ENCODE results near the gene ANTXRL.
"Not testable (repeated sequence)": the region's sequence is repeated elsewhere in the genome, so short reads cannot be mapped to it uniquely, and the experiment has no call there.

ANTXRL gene

GRCh38 chr10:46308666-46309450 lies 22.1 kb downstream of the ANTXRL start:
- no peak for DNase-seq (ENCODE audit: low spot score)

DNA sequence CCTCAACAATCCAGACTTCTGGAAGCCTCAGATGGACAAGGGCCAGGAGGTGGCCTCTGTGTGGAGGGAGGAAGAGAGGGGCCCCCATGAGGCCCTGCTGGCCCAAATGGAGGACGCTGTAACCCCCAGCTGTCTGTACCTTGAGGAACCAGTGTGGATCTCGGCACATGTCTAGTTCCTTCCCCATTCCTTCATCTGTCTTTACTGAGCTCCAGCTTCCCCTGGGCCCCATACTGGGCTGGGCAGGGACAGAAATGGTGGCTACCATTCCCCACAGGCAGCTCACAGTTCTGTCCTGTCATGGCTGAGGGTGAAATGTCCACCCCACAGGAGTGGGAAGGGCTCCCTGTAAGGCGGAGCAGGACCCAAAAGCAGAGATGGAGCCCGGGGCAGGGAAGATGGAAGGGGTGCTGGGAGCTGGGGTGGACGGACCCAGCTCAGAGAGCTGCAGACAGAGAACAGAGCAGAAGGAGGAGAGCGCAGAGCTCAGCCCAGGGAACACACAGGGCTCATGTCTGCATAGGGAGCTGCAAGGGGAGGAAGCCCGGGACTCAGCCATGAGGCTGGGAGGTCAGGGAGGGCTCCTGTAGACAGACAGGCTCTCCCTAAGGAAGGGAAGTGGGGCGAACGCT lies 22.8 kb downstream of the ANTXRL start:
- DNase-seq (ENCODE audit: low spot score), result no peak

DNA sequence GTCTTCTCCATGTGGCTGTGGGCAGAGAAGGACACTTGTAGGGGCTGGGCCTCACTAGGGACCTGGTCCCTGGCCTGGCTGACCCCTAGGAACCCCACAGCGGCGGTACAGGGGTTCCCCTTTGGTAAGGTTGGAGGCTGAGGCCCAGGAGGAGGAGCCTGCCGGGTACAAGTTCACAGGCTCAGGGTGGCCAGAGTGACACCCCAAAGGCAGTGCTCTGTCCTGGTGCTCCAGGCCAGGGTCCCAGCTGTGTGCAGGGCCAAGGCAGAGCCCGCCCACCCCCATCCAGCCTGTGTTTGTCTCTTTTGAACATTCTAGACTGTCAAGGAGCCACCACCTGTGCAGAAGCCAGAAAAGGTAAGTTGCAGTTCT lies 23.3 kb downstream of the ANTXRL start:
- DNase-seq (ENCODE audit: low spot score), result no peak

DNA sequence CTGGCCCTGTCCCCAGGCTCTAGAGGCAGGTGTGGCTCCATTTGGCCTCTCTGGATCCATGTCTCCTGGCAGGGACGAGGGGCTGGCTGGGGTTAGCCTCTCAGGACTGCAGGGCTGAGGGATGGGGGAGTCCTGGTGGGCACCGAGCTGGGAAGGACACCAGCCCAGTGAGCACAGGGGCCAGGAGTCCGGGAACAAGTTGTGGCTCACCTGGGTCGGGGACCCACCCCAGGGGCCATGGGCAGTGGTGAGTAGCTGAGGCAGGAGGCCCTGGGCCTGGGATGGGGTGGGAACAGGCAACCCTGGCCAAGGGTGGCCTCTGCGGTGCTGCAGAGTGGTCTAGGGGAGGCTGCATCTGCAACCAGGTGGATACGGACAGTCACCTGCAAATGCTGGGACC lies 24.1 kb downstream of the ANTXRL start:
- no peak for DNase-seq (ENCODE audit: low spot score)

GRCh38 chr10:46311501-46311951 lies 24.7 kb downstream of the ANTXRL start:
- DNase-seq (ENCODE audit: low spot score), result no peak

DNA sequence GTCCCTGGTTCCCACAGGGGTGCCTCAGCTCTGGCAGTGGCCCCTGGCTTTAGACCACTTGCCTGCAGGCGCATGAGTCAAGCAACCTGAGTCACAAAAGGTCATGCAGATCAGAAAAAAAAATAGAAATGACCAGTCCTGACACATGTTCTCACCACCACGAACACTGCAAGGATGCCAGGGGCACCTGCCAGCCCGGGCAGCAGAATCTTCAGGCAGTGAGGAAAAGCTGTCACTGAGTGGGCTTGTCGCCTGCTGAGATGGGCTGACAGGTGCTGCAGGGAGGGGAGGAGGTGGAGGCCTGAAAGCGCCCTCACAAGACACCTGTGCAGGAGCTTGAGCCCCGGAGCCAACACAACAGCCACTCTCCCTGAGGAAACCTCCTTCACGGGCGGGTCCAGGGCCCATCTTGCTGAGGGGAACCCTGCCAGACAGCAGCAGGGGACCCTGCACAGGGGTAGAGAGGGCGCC lies 25.2 kb downstream of the ANTXRL start:
- not testable (repeated sequence) for DNase-seq (ENCODE audit: low spot score)

- DNase-seq (ENCODE audit: low spot score), result no peak
Observed at GRCh38 chr10:46312953-46313352, 26.2 kb downstream of the ANTXRL start.

DNA sequence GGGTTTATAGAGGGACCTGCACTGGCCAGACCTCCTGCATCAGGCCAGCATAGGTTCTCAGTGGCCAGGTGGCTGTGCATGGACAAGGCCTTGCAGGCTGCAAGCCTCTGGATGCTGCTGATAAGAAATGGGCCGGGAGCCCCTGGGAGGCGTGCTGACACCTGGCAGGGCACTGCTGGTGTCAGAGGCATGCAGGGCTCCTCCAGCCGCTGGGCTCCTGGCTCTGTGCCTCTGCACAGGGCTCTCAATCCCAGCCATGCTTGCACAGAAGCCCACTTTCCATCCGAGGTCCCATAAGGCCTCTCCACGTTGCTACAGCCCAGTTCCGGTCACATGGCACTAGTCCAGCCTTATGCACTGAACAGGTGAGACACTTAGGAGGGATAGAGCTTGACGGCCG lies 27.3 kb downstream of the ANTXRL start:
- DNase-seq (ENCODE audit: low spot score), result no peak

DNA sequence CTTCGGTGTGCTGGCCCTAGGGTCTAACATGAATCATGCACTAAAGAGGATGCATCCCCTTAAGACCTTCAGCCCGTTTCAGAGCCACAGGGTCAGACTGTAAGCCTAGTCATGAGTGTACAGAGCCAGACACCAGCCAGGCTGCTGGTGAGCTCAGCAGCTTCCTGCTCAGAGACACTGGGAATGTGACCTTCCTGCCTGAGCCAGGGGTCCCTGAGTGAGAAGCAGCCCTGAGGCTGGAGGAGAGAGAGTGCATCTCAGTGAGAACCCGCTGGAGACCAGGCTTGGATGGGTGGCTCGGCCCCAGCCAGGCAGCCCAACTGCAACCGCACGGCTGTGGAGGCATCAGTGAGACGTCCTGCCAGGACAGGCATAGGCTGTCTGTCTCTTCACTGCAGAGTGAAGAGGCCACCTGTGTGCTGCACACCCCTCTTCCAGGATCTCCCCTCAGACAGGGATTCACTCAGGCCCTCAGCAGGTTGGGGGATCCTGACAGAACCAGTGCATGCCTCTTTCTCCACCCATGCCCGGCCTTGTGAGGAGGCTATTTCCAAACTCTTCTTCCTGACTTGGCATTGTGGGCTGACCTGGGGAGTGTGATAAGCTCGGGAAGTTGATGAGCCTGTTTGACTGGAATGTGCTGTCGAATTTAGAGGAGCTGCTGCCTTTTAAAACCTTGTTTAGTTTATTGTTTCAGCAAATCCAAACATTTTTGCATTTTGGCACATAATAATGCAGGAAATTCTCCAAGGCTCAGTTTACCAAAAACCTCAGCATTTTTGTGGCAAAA lies 28.5 kb downstream of the ANTXRL start:
- DNase-seq (ENCODE audit: low spot score), result not testable (repeated sequence)

DNA sequence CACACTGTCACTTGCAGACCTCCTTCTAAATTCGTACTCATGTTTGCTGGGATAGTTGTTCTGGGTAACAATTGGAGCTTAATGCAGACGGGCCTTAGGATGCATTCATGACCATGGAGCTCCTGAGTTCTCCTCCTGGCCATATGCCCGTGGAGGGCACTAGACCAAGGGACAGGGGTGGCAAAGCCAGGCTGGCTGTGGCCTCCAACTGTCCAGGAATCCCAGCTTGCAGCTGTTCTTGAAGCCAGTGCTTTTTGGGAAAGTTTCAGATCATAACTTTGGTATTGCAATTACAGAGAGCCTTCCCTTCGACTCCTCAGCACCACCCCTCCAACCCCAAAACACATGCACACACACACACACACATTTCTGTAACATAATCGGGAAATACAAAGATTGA lies 30.6 kb downstream of the ANTXRL start:
- no peak for DNase-seq (ENCODE audit: low spot score)

DNA sequence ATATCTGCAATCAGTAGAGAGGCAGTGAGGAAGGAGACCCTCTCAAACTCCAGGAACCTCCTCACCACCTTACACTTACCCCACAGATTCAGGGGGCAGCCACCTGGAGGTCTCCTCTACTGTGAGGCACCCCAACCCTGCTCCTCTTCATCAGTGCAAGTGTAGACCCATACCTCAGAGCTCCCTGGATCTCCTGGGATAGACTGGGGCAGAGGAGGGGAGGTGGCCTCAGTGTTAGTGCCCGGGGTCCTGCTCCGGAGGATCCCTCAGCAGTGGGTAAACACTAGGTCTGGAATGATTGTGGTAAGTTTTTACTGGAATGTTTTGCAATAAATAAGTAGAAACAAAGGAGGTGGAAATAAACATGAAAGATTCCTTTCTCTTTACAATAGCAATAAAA lies 31.1 kb downstream of the ANTXRL start:
- DNase-seq (ENCODE audit: low spot score), result no peak

DNA sequence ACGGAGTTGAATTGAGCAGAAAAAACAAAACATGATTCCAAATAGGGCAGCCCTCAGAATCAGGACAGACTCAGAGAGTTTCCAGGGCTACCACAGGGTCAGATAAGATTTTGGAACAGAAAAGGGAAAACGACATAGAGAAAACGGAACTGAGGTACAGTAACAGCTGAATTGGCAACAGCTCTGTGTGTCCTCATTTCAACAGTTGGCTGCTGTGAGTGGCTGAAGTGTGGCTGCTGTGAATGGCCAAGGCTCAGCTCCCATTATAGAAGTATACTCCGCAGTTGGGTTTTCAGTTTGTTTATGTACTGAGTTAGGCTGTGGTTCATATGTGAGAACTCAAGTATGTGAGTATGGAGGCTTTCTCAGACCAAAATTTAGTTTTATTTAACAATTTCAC lies 32.0 kb downstream of the ANTXRL start:
- no peak for DNase-seq (ENCODE audit: low spot score)

GRCh38 chr10:46319389-46319788 lies 32.6 kb downstream of the ANTXRL start:
- DNase-seq (ENCODE audit: low spot score), result no peak

DNA sequence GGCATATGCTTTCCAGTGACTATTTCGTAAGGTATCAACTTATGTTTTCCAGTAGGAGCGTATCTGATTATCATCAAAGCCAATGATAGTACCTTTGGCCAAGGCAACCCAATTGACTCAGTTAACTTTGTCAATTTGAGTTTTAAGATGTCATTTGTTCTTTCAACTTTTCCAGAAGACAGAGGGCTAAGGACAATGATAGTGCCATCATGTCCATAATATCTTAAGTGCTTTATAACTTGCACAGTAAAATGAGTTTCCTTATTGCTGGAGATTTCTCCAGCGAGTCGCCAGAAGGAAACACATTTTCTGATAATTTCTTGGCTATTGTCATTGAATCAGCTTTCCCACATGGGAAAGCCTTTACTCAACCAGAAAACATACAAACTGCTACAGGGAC lies 35.0 kb downstream of the ANTXRL start:
- no peak for DNase-seq (ENCODE audit: low spot score)

DNA sequence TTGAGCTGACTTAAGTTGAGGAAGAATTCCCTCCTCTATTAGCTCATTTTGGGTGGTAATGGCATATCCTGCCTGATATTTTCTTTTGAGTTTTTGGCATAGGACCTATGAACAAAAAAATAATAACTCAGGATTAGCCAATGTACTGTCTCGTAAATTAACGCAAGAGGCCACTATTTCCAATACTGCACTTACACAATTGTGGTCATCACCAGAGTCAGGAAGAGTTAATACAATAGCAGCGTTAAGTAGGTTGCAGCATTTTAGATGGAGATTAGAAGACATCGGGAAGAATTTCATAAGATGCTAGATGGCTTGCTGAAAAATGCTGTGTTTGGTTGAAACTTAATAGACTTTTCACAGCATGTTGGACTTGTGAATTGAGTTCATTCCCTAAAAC lies 36.4 kb downstream of the ANTXRL start:
- no peak for DNase-seq (ENCODE audit: low spot score)

- DNase-seq (ENCODE audit: low spot score), result no peak
Observed at GRCh38 chr10:46325021-46325420, 38.2 kb downstream of the ANTXRL start.

- no peak for DNase-seq (ENCODE audit: low spot score)
Observed at GRCh38 chr10:46326066-46326465, 39.3 kb downstream of the ANTXRL start.

- no peak for DNase-seq (ENCODE audit: low spot score)
Observed at GRCh38 chr10:46326971-46327370, 40.2 kb downstream of the ANTXRL start.

GRCh38 chr10:46327685-46328084 lies 40.9 kb downstream of the ANTXRL start:
- DNase-seq (ENCODE audit: low spot score), result no peak

GRCh38 chr10:46328853-46329689 lies 42.3 kb downstream of the ANTXRL start:
- DNase-seq (ENCODE audit: low spot score), result no peak

- DNase-seq (ENCODE audit: low spot score), result no peak
Observed at GRCh38 chr10:46329690-46330016, 42.9 kb downstream of the ANTXRL start.

DNA sequence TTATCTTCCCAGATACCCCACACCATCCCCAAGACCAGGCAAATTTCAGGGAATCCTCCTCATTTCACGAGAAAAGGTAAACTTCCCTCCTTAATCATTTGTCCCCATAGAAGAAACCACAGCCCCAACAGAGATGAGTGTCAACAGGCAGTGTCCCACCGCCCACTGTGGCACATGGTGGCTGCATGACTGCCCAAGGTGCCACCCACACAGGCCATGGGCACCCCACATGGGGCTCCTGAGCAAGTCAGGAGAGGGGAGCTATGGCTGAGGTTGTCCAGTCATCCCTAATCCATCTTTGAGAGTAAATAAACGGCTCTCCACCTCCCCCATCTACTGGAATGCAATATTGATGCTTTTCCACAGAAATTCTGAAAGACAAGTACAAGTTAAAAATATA lies 44.1 kb downstream of the ANTXRL start:
- DNase-seq (ENCODE audit: low spot score), result no peak

Measured in CD4-positive, alpha-beta T cell treated with Interleukin-6 at 100 ng/mL for 8 hours (primary cell).